Heart left ventricle (tissue), 13 donors: ENCODE results near the gene TATDN2.

Source experiments
- CTCF ChIP-seq, 12 donors: fragments of 200-600 bp; sonication (generic) in 4 of 12; IDR thresholded peaks; one replicate each; pipeline versions ENCODE4 v1.5.0 to v1.8.0; 2018 to 2022; ENCODE audit warnings: antibody characterized with exemption in 12 of 12, mild to moderate bottlenecking in 5 of 12
- POLR2A ChIP-seq, 2 donors: fragments of 450-650 bp; IDR thresholded peaks; one replicate each; pipeline ENCODE4 v1.6.1; 2017; ENCODE audit warnings: antibody characterized with exemption in 2 of 2, mild to moderate bottlenecking in 2 of 2, moderate library complexity in 2 of 2
- donor health status: ischemic (EF 13 %, LVEDD 7.1; RV severe dilation, severe dysfunction).
- donor health status: DM: no; HTN: yes; CAD: no.
- donor health status: DM: no; HTN: no; CAD: no.
- donor health status: ischemic (EF 25% LVEDD 6.9; RV normal size, moderate dysfunction).
- donor health status: ischemic (EF 25% LVEDD 5.7; RV mildly dilated, moderate dysfunction).
- donor health status: ischemic (EF 35%, LVEDD 5.7; RV mildly dilated, moderate dysfunction).
- donor health status: nonischemic (EF 11% LVEDD 7.7; RV severe dilation, severe dysfunction).
- donor health status: DM: yes; HTN: yes; CAD: no.
- donor health status: PGD.
- donor health status: ischemic (EF 29% LVEDD 5.4; RV normal size, mild dysfunction).
- donor health status: nonischemic (EF 23%, LVEDD 6.1; RV moderate dilation, normal function).

- TF ChIP-seq CTCF (IDR thresholded peaks at IDR 0.05) (no peak), POLR2A (IDR thresholded peaks at IDR 0.05) (no peak)
These were observed 907 bp downstream of the TATDN2 start for GRCh38 chr3:10248984-10249748.
